GM21528 (cell line): ENCODE results near the gene FHL1.
"Not testable (repeated sequence)": the region's sequence is repeated elsewhere in the genome, so short reads cannot be mapped to it uniquely, and the experiment has no call there.

ENCODE experiments used
- ATAC-seq: cut with Tn5 transposase; IDR thresholded peaks from one replicate; pipeline ENCODE4 v1.9.1; 2021; ENCODE audit warnings: mild to moderate bottlenecking, moderate library complexity; ENCODE audit not compliant: unreplicated experiment, low FRiP score

Gene FHL1

DNA sequence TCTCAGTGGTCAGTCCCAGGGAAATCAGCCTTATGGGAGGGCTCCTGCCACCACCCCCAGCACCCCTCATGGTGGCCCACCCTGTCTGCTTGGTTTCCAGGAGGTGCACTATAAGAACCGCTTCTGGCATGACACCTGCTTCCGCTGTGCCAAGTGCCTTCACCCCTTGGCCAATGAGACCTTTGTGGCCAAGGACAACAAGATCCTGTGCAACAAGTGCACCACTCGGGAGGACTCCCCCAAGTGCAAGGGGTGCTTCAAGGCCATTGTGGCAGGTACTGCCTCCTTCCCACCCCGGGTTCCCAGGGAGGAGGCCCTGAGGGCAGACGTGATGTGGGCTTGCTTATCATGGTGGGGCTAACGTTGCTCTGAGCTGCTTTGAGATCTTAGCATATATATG, 59.6 kb downstream of the FHL1 start:
- no peak for ATAC-seq

DNA sequence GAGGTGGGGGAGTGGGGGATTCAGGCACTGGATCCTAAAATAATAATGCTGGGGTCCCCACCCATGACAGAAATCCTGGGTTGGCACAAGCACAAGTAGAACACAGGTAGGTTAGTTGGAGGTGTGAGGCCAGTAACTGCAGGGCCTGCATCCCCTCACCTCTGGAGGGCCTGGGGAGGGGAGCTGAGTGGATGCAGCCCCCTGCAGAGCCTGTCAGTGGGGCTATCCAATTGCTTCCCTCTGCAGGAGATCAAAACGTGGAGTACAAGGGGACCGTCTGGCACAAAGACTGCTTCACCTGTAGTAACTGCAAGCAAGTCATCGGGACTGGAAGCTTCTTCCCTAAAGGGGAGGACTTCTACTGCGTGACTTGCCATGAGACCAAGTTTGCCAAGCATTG, 60.2 kb downstream of the FHL1 start:
- ATAC-seq: no peak

DNA sequence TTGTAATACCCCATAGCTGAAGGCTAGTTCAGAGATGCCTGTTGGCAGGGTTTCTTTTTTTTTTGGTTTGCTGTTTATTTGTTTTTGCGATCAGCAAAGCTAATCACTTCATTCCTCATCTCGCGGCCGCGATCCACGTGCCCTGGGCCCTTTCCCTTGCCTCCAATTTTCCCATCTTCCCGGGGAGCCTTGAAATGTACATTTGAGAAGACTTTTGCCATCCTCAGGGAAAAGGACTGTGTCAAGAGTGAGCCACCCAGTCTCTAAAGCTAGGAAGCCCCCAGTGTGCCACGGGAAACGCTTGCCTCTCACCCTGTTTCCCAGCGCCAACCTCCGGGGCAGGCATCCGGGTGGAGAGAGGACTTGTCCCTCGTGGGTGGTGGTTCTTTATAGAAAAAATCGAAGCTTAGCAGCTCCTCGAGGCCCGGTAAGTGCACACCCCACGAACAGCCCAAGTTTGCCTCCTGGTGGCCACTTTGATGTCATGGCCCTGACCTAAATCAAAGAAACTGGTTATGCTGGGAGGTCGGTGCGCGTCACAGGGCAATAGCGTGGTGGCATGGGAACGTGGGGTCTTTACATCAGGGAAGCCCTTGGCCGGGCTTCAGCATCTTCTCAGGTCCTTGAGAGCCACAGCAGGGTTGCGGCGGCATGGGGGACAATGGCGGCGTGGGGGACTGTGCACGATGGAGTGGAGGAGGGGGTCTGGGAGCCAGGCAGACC, 61.8 kb downstream of the FHL1 start:
- ATAC-seq: no peak

DNA sequence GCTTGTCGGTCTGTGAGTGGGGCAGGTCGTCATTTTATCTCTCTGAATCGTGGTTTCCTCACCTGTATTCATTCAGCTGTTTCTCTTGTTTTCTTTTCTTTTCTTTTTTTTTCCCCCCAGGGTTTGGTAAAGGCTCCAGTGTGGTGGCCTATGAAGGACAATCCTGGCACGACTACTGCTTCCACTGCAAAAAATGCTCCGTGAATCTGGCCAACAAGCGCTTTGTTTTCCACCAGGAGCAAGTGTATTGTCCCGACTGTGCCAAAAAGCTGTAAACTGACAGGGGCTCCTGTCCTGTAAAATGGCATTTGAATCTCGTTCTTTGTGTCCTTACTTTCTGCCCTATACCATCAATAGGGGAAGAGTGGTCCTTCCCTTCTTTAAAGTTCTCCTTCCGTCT, 62.4 kb downstream of the FHL1 start:
- no peak for ATAC-seq

DNA sequence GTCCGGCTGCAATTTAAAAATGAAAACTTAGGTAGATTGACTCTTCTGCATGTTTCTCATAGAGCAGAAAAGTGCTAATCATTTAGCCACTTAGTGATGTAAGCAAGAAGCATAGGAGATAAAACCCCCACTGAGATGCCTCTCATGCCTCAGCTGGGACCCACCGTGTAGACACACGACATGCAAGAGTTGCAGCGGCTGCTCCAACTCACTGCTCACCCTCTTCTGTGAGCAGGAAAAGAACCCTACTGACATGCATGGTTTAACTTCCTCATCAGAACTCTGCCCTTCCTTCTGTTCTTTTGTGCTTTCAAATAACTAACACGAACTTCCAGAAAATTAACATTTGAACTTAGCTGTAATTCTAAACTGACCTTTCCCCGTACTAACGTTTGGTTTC, 62.9 kb downstream of the FHL1 start:
- ATAC-seq: no peak

DNA sequence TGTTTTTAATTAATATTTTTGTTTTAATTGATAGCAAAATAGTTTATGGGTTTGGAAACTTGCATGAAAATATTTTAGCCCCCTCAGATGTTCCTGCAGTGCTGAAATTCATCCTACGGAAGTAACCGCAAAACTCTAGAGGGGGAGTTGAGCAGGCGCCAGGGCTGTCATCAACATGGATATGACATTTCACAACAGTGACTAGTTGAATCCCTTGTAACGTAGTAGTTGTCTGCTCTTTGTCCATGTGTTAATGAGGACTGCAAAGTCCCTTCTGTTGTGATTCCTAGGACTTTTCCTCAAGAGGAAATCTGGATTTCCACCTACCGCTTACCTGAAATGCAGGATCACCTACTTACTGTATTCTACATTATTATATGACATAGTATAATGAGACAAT, 63.5 kb downstream of the FHL1 start:
- no peak for ATAC-seq

DNA sequence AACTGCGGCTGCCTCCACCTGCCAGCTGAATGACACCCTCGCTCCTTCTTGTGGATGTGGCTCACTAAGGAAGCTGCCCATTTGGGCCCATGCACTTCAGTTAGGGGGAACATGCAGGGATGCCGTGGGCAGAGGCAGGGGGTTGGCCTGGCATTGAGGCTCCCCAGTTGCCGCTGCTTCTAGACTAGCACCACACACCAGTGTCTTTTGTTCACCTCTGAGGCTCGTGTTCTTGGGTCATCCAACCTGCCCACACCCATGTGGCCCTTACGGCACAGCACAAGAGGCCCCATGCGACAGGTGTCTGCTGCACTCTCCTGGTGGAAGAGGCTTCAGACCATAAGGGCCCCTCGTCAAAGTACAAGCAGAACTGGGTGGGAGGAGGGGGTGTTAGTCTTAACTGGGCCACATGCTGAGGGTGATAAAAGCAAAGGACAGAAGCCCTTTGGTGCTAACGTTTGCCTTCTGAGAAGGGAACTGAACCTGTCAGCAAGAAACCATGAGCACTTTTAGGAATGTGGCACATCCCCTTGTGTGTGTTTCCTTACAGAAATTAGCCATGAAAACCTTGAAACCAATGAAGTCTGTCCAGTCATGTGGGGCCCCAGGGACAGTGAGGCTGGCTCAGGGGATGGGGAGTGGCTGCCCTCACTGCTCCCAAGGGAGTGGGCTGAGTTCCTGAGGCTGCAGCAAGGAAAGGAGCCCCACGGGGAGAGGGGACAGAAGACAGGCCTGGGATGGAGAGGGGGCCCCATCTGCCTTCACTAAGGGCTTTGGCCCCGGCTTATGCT, 64.6 kb downstream of the FHL1 start:
- no peak for ATAC-seq

DNA sequence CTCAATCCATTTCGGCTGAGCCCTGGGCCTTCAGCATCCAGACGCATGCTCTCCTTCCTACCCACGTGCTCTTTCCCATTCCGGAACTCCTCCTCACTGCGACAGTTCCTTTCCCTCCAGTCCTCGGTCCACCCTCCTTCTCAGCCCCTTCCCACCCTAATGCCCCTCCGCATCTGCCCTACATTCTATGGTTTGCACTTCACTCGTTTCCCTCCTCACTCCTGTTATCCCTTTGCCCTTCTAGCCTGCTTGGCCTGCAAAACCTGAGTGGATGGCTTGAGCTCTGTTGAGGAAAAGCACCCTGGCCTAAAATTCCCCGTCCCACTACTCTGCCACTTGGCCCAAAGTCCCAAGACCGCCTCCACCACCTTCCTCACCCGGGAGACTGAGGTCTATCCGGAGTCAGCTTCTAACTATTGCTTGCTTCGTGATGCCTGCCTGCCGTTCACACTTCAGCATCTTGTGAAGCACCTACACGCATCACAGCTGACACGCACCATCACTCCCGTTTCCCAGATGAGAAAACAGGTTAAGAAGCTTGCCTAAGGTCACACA, 65.3 kb downstream of the FHL1 start:
- ATAC-seq: no peak

DNA sequence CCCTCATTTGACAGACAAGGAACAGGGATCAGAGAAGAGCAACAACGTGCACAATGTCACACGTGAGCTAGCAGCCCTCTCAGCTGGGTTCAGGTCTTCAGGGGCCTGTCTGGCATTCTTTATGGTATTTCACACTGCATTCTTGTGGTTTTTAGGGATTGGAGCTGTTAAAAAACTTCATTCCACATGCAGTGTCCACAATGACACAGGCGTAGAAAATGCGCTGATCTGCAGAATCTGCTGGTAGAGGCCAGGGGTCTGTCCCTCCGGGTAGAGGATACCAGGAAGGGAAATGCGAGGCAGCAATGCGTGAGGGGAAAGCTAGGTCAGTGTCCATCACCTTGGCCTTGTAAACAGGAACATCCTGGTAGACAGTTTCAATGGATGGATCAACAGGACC, 67.2 kb downstream of the FHL1 start:
- ATAC-seq: no peak

DNA sequence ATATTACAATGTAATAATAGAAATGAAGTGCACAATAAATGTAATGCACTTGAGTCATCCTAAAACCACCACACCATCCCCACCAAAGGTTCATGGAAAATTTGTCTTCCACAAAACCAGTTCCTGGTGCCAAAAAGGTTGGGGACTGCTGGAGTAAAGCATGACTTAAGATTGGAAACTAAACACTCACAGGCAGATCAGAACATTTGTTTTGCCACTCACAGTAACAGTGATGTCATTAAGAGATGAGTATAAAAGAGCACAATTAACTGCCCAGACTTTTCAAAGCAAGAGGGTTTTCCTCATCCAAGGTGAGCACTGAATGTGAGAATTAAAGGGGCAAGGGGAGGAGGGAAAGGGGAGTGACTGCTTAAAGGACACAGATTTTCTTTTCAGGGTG, 68.2 kb downstream of the FHL1 start:
- no peak for ATAC-seq

DNA sequence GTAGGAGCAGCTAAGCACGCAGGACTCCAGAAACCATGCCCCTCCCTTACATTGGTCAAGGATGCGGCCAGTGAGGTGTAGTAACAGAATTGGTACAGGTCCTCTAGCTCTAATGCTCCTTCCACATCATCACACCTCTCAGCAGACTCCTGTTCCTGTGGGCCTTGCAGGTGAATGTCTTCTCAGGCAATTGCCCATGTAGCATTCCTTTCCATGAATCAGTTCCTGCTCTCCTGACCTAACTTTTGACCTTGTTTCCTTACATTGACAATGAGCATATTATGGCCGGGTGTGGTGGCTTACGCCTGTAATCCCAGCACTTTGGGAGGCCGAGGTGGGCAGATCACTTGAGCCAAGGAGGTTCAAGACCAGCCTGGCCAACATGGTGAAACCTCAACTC, 72.6 kb downstream of the FHL1 start:
- no peak for ATAC-seq

DNA sequence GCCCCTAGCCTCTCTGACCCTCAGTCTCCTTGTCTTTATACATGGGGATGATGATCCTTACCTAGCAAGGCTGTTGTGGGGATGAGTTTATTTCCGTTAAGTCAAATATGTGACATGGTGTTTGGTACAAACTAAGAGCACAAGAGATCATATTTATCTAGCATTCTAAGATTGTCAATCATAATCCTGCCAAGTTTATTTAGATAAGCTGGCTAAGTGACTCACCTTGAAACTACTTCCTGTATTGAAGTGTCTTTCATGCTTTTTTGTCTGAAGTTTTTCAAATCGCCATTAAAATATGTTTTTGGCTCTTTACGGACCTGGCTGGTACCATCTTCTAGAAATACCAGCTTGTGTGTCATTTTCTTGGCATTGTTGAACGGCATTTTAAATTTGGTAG, 73.2 kb downstream of the FHL1 start:
- ATAC-seq: no peak

DNA sequence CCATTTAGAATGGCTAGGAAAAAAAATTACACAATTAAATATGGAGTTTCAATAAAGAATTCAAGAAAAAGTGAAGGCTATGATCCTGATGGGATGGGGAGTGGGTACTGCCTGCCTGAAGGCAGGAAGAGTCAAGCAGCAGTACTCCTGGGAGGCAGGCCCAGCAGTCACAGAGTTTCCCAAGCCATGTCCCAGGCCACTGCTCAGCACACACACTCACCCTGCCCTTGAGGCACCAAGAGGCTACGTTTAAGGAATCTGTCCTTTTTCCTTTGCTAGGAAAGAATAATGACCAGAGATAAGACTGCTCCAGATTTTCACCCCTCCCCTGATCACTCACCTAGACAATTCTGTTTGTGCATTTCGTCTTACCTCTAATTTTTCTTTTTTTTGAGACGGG, 73.6 kb downstream of the FHL1 start:
- ATAC-seq: no peak

DNA sequence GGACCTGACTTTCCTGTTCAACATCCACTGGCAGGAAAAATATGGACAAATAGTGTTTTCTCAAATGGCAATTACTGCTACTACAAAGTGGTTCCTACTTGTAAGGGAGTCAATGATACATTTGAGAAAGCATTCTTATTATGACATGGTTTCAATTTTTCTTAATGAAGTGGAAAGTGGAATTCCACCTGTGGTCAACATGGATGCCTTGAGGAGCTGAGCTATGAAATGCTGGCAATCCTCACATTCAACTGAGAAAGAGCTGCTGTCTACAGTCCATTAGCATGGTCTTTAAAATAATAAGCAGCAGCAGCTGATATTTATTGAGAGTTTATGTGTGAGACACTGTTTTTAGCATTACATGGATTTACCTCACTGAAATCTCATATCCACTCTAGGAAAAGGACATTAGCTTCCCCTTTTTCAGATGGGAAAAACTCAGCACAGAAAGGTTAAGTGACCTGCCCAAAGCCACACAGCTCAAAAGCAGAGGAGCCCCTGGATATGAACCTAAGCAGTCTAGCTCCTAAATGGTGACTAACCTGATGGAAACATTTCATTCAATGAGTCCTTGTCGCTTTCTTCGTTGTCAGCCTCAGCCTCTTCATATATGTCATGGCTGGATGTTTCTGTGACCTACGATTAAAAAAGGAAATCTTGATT, 74.6 kb downstream of the FHL1 start:
- no peak for ATAC-seq

DNA sequence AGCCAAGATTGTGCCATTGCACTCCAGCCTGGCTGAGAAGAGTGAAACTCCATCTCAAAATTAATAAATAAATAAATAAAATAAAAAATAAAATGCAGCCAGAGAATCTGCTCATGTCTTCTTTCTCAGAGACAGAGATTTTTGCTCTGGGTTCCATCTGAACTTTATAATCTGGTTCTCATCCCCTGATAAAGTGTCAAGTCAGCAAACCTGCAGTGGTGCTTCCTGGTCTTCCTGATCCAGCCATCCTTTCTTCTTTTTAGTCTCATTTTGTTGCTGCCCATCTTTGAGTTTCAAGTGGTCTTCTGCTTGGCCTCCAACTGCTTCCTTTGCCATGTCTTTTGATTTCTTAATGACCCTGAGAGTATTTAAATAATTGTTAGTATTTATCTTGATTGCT, 79.7 kb downstream of the FHL1 start:
- ATAC-seq: no peak

DNA sequence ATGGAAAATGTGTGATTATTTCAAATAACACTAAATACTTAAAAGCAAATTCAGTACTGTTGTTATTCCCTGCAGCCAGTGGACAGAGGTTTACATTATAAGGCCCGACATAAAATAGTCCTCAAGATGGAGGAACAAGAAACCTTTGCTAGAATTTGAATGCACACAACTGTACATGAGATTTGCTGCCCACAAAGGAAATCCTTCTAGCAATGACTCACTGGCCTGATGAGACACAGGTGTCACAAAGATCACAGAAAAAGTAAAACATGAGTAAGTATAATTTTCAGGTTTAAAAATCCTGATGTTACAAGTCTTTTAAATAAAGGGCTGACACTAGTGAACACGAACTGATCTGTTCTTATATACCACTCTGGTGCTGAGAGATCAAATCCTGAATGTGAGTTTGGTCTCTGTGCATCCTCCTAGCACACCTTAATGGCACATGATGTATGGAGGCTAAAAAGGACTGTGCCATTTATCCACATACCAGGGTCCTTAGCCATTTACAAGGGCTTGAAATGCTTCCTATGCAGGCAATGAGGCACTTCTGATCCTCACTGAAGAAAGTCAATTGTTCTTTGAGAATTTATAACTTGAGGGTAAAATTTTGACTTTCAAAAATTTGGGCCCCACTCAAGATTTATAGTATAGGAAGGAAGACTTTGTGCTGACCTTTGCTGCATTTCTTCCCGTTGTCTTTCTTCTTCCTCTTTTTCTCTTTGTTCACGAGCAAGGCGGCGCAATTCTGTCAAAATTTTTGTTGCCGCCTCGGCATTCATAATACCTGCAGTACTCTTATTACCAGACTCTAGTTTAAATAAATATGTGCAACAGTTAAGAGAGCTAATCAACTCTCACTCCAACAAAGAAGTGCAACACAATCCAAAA, 80.9 kb downstream of the FHL1 start:
- ATAC-seq: no peak

DNA sequence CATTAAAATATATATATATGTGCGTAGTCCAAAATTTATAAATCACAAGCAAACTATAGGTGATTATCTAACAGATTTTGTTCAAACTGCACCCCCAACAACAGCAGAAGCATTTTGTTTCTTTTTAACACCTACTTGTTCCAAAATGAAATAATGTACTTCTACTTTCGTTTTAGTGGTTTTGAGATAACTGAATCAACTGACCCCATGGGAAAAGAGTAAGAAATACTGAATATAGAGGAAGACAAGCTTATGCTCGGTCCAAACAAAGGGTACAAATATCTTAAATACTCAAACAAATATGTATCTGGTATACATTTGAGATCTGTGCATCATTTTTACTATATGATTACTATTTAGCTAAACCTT, 81.5 kb downstream of the FHL1 start:
- no peak for ATAC-seq

DNA sequence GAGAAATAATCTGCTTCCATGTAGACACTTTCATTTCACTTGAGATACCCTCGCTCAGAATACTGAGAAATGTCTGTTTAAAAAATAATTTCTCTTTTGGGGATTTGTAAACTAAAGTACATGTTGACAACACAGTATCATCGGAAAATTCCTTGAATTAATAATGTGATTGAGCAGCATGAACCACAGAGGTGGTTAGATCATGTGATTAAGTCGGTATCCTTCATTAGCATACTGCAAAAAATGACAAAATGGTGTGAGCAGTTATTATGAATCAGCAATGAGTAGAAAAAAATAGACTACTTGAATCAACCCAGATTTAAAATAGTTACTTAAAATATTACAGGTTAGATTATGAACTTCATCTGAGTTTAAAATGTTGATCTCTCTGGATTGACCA, 89.7 kb downstream of the FHL1 start:
- ATAC-seq: no peak

DNA sequence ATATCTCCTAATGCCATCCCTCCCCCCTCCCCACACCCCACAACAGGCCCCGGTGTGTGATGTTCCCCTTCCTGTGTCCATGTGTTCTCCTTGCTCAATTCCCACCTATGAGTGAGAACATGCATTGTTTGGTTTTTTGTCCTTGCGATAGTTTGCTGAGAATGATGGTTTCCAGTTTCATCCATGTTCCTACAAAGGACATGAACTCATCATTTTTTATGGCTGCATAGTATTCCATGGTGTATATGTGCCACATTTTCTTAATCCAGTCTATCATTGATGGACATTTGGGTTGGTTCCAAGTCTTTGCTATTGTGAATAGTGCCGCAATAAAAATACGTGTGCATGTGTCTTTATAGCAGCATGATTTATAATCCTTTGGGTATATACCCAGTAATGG, 90.5 kb downstream of the FHL1 start:
- ATAC-seq: not testable (repeated sequence)

DNA sequence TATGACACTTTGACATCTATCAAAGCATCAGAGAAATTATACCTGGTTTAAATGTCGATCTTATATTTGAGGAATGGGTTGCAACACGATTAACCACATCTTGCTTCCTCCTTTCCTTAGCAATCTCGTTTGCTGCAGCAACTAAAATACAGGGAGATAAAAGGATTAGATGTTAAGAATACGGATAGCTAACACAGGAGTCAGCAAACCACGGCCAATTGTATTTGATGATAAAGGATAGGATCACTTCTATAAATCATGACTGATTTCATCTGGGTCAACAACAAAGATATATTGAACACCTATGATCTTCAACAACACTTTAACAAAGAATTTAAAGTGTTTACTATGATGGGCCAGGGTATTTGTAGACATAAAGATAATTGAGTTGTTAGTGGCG, 98.9 kb downstream of the FHL1 start:
- no peak for ATAC-seq
